Loucy (cell line): ENCODE measurements around the gene CCNF.

Experiments
- H2AFZ ChIP-seq: fragments of 200-600 bp; sonication (generic); 2 replicates; pipeline ENCODE4 v1.6.0; 2016; ENCODE audit warnings: antibody characterized with exemption, mild to moderate bottlenecking, low read length, moderate library complexity
- H3F3A ChIP-seq: fragments of 200-600 bp; 2 replicates; pipeline ENCODE4 v1.6.0; 2016; ENCODE audit warnings: antibody characterized with exemption, low read depth, mild to moderate bottlenecking
- H3K27me3 ChIP-seq: fragments of 200-600 bp; sonication (generic); 2 replicates; pipeline ENCODE4 v1.6.1; 2014; ENCODE audit warnings: low read length, mild to moderate bottlenecking; ENCODE audit not compliant: insufficient read depth, poor library complexity, severe bottlenecking
- H3K36me3 ChIP-seq: fragments of 200-600 bp; sonication (generic); 2 replicates; pipeline ENCODE4 v1.6.1; 2016; ENCODE audit warnings: low read length; ENCODE audit not compliant: insufficient read depth
- H3K4me1 ChIP-seq: fragments of 200-600 bp; sonication (generic); 2 replicates; pipeline ENCODE4 v1.5.1; 2014; ENCODE audit warnings: low read length, mild to moderate bottlenecking; ENCODE audit not compliant: insufficient read depth, poor library complexity, severe bottlenecking
- H3K4me2 ChIP-seq: fragments of 200-600 bp; sonication (generic); 2 replicates; pipeline ENCODE4 v1.6.0; 2014; ENCODE audit warnings: antibody characterized with exemption, low read length, low read depth, mild to moderate bottlenecking; ENCODE audit not compliant: poor library complexity, severe bottlenecking
- H3K4me3 ChIP-seq: fragments of 200-600 bp; sonication (generic); 2 replicates; pipeline ENCODE4 v1.5.1; 2014; ENCODE audit warnings: low read length, mild to moderate bottlenecking, mixed read lengths; ENCODE audit not compliant: poor library complexity, severe bottlenecking
- H3K79me2 ChIP-seq: fragments of 200-600 bp; sonication (generic); 2 replicates; pipeline ENCODE4 v1.6.1; 2014; ENCODE audit warnings: low read length; ENCODE audit not compliant: insufficient read depth
- H3K9ac ChIP-seq: fragments of 200-600 bp; sonication (generic); 2 replicates; pipeline ENCODE4 v1.6.0; 2014; ENCODE audit warnings: mild to moderate bottlenecking, low read depth, low read length, moderate library complexity; ENCODE audit not compliant: poor library complexity, severe bottlenecking
- H3K9me2 ChIP-seq: fragments of 200-600 bp; sonication (generic); replicated peaks from 2 replicates; pipeline ENCODE4 v1.6.1; 2016; ENCODE audit warnings: low read depth, low read length, mixed read lengths
- H3K9me3 ChIP-seq: fragments of 200-600 bp; sonication (generic); 2 replicates; pipeline ENCODE4 v1.6.1; 2014; ENCODE audit warnings: mild to moderate bottlenecking, antibody characterized with exemption, low read length, low read depth; ENCODE audit not compliant: insufficient read depth
- H4K20me1 ChIP-seq: fragments of 200-600 bp; sonication (generic); 2 replicates; pipeline ENCODE4 v1.6.0; 2014; ENCODE audit warnings: antibody characterized with exemption, low read length, mild to moderate bottlenecking; ENCODE audit not compliant: insufficient read depth, poor library complexity, severe bottlenecking
- EZH2phosphoT487 ChIP-seq: fragments of 200-600 bp; IDR thresholded peaks from 2 replicates; pipeline ENCODE4 v1.6.1; 2018; ENCODE audit warnings: antibody characterized with exemption, mild to moderate bottlenecking, moderate library complexity, borderline replicate concordance
- TF ChIP-seq, protein P1 (sequence below): fragments of 200-600 bp; sonication (generic); conservative IDR thresholded peaks from 2 replicates; pipeline ENCODE4 v1.5.1; 2014; ENCODE audit warnings: mild to moderate bottlenecking, antibody characterized with exemption, low read length

CCNF gene

DNA sequence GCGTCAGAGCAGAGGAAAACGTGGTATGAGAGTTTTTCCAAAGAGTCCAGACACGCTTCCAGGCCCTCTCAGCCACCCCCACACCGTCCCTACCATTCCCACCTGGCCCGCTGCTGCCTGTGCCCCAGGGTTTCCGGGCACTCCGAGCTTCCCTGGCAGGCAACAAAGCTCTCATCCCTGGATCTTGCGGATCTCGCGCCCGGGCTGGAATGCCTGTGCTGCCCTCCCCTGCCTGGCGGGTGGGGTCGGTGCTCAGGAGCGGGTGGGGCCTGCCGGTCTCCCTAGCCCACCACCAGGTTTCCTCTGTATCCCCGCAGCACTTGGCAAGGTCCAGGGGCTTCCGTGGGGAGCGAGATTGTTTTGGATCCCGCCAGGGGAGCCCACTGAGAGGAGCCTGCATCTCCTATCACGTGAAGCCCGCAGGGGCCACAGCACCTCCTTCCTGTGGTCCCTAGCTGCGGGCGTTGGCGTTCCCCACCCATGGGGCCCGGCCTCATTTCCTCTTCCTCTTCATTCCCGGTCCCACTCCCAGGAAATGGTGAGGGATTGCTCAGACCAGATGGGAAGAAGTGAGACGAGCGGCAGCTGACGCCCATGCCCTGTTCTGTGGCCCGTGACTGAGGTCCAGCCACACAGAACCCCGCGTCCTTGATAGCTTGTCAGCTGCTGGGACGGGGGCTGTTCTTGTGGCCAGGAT lies 56.7 kb downstream of the CCNF start:
- H3K9ac ChIP-seq: no peak overlapping the region
- no peak overlapping the region for H3K4me3 ChIP-seq
- no peaks in the 10 kb centered on the region for H3F3A ChIP-seq
- no peaks in the 10 kb centered on the region for H3K9me2 ChIP-seq
- H3K4me2 ChIP-seq: no peak overlapping the region
- TF ChIP-seq, protein P1, sequence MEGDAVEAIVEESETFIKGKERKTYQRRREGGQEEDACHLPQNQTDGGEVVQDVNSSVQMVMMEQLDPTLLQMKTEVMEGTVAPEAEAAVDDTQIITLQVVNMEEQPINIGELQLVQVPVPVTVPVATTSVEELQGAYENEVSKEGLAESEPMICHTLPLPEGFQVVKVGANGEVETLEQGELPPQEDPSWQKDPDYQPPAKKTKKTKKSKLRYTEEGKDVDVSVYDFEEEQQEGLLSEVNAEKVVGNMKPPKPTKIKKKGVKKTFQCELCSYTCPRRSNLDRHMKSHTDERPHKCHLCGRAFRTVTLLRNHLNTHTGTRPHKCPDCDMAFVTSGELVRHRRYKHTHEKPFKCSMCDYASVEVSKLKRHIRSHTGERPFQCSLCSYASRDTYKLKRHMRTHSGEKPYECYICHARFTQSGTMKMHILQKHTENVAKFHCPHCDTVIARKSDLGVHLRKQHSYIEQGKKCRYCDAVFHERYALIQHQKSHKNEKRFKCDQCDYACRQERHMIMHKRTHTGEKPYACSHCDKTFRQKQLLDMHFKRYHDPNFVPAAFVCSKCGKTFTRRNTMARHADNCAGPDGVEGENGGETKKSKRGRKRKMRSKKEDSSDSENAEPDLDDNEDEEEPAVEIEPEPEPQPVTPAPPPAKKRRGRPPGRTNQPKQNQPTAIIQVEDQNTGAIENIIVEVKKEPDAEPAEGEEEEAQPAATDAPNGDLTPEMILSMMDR: no peak
- TF ChIP-seq EZH2phosphoT487: no peak
- peaks cover 3% of the 10 kb centered on the region for H4K20me1 ChIP-seq
- H3K36me3 ChIP-seq: no peaks in the 10 kb centered on the region
- H3K27me3 ChIP-seq: no peaks in the 10 kb centered on the region
- no peaks in the 10 kb centered on the region for H3K9me3 ChIP-seq
- no peak overlapping the region for H2AFZ ChIP-seq
- H3K79me2 ChIP-seq: peaks cover 20% of the 10 kb centered on the region; the same call in 1 of the 2 replicates
- no peaks in the 10 kb centered on the region for H3K4me1 ChIP-seq

DNA sequence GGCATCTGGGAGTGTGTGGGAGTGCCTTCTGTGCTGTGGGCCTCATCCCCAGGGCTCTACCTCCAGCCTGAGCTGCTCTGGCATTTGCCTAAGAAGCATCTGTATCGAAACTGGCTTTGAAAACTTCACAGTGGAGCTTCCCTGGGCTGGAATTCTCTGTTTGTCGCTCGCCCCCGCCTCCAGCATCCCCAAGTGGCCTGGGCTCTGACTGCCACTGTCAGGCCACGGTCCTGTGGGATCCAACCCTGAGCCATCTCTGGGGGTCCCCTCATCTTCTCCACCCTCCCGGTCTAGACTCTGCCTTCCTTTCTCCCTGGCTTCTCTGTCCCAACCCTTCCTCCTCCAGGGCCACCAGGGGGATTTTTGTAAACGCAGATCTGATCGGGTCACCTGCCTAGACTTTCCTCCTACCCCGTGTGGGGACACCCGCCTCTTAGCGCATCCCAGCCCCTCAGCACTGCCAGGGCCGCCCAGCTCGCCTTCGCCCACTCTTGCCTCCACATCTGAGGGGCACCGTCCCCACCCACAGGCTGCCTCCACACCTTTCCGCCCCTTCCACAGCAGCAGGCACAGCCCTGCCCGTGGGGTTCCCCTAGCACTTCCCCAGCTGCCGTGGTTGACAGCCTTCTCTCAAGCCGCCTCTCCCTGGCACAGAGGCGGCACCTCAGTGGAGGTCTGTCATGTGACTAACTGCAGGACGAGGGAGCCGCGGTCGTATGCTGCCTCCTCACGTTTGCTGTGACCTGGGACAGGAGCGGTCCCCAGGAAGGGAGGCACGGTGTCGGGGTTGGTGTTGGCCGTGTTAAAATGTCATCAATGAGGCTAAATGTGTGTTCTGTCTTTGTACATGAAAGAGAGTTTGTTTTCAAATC lies 57.6 kb downstream of the CCNF start:
- no peaks in the 10 kb centered on the region for H3F3A ChIP-seq
- no peak overlapping the region for H3K4me3 ChIP-seq
- no peak overlapping the region for H3K4me2 ChIP-seq
- peaks cover 20% of the 10 kb centered on the region; the same call in 1 of the 2 replicates for H3K79me2 ChIP-seq
- no peaks in the 10 kb centered on the region for H3K9me2 ChIP-seq
- H2AFZ ChIP-seq: no peak overlapping the region
- H4K20me1 ChIP-seq: peaks cover 3% of the 10 kb centered on the region
- no peaks in the 10 kb centered on the region for H3K27me3 ChIP-seq
- no peaks in the 10 kb centered on the region for H3K36me3 ChIP-seq
- TF ChIP-seq, protein P1: no peak
- no peak for TF ChIP-seq EZH2phosphoT487
- no peaks in the 10 kb centered on the region for H3K4me1 ChIP-seq
- no peak overlapping the region for H3K9ac ChIP-seq
- no peaks in the 10 kb centered on the region for H3K9me3 ChIP-seq

DNA sequence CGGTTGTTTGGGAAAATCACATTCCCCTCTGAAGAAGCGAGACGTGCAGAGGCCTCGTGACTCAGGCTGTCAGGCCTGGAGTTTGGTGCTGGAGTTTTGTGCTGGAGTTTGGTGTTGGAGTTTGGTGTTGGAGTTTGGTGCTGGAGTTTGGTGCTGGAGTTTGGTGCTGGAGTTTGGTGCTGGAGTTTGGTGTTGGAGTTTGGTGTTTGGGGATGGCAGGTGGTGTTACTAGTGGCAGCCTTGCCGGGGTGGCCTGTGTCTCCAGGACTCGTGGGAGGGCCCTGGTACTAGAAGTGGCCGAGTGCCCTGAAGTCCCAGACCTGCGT lies 58.2 kb downstream of the CCNF start:
- H3K4me1 ChIP-seq: no peaks in the 10 kb centered on the region
- no peak overlapping the region for H3K4me3 ChIP-seq
- no peak for TF ChIP-seq EZH2phosphoT487
- TF ChIP-seq, protein P1: no peak
- H3K9ac ChIP-seq: no peak overlapping the region
- no peak overlapping the region for H2AFZ ChIP-seq
- H3K79me2 ChIP-seq: peaks cover 15% of the 10 kb centered on the region; the same call in 1 of the 2 replicates
- H3K27me3 ChIP-seq: no peaks in the 10 kb centered on the region
- H3K4me2 ChIP-seq: no peak overlapping the region
- H3F3A ChIP-seq: no peaks in the 10 kb centered on the region
- no peaks in the 10 kb centered on the region for H3K9me2 ChIP-seq
- peaks cover 3% of the 10 kb centered on the region for H4K20me1 ChIP-seq
- no peaks in the 10 kb centered on the region for H3K36me3 ChIP-seq
- no peaks in the 10 kb centered on the region for H3K9me3 ChIP-seq
